Fibroblast of peridontal ligament (primary cell): Measurements from ENCODE around the gene ROPN1.

Experiments
- DNase-seq: peaks from one replicate; pipeline ENCODE4 v3.0.0-alpha.2; 2010; ENCODE audit errors: extremely low read depth

ROPN1 gene

DNA sequence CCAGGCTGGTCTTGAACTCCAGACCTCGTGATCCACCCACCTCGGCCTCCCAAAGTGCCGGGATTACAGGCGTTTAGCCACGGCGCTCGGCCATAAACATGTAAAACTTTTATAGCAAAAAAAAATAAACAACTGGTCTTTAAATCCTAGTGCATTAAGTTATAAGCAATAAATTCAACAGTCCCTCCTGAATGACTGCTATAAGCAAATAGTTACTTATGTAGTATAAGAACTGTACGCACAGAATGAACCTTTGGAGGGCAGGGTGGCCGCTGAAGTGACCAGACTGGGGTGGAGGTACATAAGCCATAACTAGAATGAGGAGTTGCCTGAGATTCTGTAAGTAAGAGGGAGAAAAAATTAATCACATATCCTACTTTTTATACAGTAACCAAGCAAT, 43.5 kb downstream of the ROPN1 start:
- DNase-seq = no peak

DNA sequence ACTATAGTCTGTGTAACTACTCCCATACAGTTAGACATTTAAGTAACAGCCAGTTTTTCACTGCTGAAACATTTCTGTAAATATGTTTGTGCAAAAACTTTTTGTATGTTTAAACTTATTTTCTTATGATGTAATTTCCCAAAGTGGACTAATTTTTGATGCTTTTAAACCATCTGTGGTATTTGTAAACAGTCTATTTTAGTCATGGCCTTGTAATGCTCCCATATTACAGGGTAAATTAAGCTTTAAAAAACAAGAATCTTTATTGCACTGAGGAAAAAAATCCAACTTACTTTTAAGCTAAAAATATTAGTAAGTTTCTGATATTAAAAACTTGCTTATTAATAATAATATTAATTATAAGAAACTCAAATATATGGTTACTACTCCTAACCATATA, 44.4 kb downstream of the ROPN1 start:
- peak; percentile 6 for DNase-seq

DNA sequence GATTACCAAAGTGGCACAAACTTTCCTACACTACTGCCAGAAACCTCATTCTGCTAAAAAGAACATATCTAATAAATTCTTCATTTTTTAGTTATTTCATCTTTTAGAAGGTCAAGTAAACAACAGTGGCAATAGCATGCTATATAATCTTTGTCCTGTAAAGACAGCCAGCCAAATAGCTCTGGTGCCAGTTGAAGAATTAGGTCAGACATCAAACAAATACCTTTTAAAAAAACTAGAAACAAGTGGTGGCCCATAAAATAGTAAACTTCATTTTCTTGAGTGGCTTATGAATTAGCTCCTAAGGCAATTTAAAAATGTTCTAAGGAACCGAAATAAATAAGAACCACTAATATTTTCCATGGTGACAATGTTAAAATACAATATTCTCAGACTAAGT, 50.4 kb downstream of the ROPN1 start:
- no peak for DNase-seq

DNA sequence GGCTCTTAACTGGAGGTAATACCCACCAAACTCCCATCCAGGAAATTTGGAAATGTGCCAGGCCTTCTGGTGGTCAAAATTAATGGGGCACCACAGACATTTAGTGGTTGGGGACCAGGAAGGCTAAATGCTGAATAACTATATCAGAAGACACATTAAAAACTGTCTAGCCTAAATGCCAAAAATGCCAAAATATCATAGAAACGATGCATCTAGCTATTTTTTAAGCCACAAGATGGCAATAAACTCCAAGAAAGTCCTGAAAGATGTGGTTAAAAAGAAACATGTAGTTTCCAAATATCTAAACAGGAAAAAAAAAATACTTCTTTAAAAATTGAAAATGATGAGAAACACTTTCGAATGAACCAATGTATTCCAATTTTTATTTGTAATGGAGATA, 50.8 kb downstream of the ROPN1 start:
- DNase-seq = peak; percentile 57

DNA sequence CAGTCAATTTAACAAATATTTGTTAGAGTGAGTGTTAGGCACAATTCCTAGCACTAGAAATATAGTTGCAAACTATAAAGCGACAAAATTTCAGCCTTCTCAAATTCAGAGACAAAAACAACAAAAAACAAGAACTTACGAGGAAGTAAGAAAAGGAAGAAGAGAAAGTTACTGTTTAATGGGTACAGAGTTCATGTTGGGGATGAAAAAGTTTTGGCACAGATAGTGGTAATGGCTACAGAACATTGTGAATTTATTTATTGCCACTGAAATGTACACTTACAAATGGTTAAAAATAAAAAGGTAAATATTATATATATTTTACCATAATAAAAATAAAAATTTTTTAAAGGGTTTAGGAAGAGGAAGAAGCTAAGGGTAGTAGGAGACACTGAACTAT, 52.2 kb downstream of the ROPN1 start:
- DNase-seq = no peak

DNA sequence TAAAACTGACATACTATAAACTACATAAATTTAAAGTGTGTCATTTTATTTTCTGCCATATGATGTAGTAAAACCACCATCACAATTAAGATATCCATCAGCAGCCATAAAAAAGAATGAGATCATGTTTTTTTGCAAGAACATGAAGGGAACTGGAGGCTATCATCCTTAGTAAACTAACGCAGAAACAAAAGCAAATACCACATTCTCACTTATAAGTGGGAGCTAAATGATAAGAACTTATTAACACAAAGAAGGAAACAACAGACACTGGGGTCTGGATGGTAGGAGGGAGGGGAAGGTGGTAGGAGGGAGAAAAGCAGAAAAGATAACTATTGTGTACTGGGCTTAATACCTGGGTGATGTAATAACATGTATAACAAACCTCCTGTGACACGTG, 55.5 kb downstream of the ROPN1 start:
- DNase-seq = no peak

DNA sequence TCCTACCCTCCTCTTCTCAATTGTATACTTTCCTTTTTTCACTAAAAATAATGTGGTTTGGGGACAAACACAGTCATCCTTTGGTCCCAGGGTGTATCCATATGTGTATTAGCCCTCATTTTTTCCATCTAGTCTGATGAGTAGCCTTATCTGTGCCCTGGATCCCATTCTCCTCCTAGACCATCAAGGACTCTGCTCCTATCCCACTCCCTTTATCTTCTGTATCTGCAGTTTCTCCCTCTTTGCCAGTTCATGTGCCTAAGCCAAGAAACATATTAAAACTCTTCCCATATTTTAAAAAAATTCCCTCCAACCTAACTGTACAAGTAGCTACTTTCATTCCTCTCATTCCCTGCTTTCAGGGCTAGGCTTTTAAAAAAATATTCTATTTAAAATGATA, 56.1 kb downstream of the ROPN1 start:
- no peak for DNase-seq

DNA sequence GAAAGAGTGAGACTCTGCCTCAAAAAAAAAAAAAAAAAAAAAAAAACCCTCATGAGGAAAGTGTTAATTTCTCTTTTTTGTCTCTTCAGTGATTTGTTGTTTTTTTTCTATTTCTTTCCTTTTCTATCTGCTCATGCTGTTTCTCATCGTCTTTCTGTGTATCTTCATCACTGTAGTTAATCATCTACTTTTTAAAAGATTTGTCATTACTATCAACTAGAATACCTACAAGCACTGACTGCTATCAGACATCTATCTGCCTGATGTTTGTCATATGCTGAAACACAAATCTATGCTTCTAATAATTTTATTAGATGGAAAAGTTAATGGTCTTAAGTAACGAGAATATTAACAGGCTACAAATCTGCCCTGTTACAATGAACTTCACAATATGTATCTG, 57.7 kb downstream of the ROPN1 start:
- no peak for DNase-seq

DNA sequence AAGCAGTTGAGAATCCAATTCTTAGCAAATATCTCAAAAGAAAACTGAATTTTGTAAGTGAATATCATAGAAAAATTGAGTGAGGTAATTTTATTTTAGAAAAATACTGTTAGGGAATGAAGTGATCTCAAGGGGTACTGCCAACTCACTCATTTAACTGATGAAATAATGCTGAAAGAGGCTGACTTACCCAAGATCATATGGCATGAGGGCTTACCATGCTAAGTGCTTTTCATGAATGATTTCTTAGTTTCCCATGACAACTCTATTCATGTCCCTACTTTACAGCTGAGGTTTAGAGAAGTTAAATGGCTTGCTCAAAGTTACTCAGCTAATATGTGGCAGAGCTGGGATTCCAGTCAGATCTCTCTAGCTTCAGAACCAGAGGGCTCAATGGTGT, 61.5 kb downstream of the ROPN1 start:
- peak; percentile 52 for DNase-seq

DNA sequence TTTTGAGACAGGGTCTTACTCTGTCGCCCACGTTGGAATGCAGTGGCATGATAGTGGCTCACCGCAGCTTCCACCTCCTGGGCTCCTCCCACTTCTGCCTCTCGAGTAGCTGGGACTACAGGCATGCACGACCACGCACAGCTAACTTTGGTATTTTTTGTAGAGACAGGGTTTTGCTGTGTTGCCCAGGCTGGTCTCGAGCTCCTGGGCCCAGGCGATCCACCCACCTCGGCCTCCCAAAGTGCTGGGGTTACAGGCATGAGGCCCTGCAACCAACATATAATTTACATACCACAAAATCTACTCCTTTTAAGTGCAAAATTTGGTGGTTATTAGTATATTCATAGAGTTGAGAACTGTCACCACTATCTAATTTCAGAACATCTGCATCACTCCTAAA, 62.6 kb downstream of the ROPN1 start:
- no peak for DNase-seq

DNA sequence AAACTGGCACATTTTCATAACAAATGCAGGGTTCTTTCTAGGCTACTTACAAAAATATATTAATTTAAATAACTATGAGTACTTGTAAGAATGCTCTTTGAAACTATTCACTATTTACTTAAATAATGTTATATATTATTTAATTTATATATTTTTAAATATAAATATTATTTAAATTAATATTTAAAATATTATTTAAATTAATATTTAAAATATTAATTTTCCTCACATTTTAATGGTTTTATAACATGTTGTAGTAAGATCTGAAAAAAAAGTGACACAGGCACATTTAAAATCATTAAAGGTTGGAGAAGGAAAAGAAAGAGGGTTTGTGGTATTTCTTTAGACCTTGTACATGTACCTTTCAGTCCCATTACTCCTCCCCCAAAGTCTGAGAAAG, 65.5 kb downstream of the ROPN1 start:
- no peak for DNase-seq

DNA sequence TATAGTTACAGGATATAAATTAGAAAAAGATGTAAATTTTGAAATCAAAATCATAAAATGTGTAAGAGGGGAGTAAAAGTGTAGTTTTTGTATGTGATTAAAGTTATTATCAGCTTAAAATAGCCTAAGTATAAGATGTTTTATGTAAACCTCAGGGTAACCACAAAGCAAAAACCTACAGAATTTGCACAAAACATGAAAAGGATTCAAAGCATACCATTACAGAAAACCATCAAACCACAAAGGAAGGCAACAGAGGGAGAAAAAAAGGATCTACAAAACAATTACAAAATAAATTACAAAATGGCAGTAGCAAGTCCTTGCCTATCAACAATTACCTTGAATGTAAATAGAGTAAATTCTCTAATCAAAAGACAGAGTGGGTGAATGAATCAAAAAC, 71.1 kb downstream of the ROPN1 start:
- DNase-seq = no peak

DNA sequence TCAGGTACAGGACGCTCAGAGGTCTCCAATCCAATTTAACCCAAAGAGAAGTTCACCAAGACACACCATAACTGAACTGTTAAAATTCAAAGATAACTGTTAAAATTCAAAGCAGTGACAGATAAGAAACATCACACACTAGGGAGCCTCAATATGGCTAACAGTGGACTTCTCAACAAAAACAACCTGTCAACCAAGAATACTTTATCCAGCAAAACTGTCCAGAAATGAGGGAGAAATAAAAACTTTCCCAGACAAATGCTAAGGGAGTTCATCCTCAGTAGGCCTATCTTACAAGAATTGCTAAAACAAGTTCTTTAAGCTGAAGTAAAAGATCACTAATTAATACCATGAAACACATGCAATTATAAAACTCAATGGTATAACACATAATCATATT, 71.5 kb downstream of the ROPN1 start:
- no peak for DNase-seq

DNA sequence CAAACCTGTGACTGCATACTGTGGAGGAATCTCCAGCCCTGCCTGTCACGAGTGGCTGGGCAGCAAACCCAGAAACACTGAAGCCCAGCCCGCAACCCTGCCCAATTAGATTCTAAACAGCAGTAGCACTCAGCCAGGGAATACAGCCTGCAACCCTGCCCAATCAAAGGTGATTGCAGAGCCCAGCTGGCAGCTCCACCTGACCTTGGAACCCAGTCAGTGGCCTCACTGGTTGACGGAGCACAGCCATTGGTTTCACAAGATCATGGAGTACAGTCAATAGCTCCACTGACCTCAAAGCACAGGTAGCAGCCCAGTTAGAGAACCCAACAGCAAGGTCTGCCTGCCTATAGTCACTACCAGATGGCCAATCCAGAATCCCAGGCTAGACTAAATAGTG, 72.6 kb downstream of the ROPN1 start:
- no peak for DNase-seq
